ENCODE measurements around the gene THRA. TPM values are rescaled to one million over a fixed set of nuclear protein-coding genes. Genes with fewer than 3 reads are reported as not detected.

The THRA gene
- total RNA-seq, result 2.9 and 3.5 TPM in 2 replicates

GRCh38 chr17:40062329-40063186, at the start of gene THRA:
Gene THRA, plus strand, starts transcription at chr17:40062965. Its CDS starts 11,524 bp downstream, at chr17:40074489.
- DNase-seq (ENCODE audit: low spot score), result peak; percentile 54
- Mint-ChIP-seq H3K9me3 (no peaks in the 10 kb centered on the region), H3K4me3 (peak within 1 kb of the TSS; percentile 86), H3K4me1 (ENCODE audit: low read depth) (peaks cover 33% of the 10 kb centered on the region), H3K36me3 (ENCODE audit: low read depth) (no peaks in the 10 kb centered on the region), H3K27me3 (ENCODE audit: insufficient read depth) (peaks cover 43% of the 10 kb centered on the region), H3K27ac (peak within 1 kb of the TSS; percentile 29)
- intact Hi-C loops (cut with micrococcal nuclease), result loop anchor here (1.0 kb wide), 2 partner anchors 8 to 13 kb away; partner anchors contain the start of gene MED24

GRCh38 chr17:40014375-40014980, 48.3 kb upstream of the THRA start:
- H3K4me3 Mint-ChIP-seq, result no peak overlapping the region
- peaks cover 5% of the 10 kb centered on the region for H3K36me3 Mint-ChIP-seq (ENCODE audit: low read depth)
- DNase-seq (ENCODE audit: low spot score), result no peak
- H3K27ac Mint-ChIP-seq, result no peak overlapping the region
- intact Hi-C loops (cut with micrococcal nuclease), result loop anchor here (5.0 kb wide), 1 partner anchor 273 kb away; the partner anchor contains the start of gene CDC6
- H3K27me3 Mint-ChIP-seq (ENCODE audit: insufficient read depth), result no peaks in the 10 kb centered on the region
- peaks cover 7% of the 10 kb centered on the region for H3K4me1 Mint-ChIP-seq (ENCODE audit: low read depth)
- H3K9me3 Mint-ChIP-seq, result no peaks in the 10 kb centered on the region

- Mint-ChIP-seq H3K36me3 (ENCODE audit: low read depth) (peaks cover 5% of the 10 kb centered on the region), H3K27ac (no peak within 1 kb of the TSS), H3K27me3 (ENCODE audit: insufficient read depth) (no peaks in the 10 kb centered on the region), H3K4me1 (ENCODE audit: low read depth) (peaks cover 7% of the 10 kb centered on the region), H3K4me3 (no peak within 1 kb of the TSS), H3K9me3 (no peaks in the 10 kb centered on the region)
- no peak for DNase-seq (ENCODE audit: low spot score)
- intact Hi-C loops (cut with micrococcal nuclease), result no loop called here
These were observed 47.5 kb upstream of the THRA start, which contains the start of gene CSF3 for GRCh38 chr17:40015005-40015997. Gene CSF3, plus strand, starts transcription at chr17:40015440. Its CDS starts 35 bp downstream, at chr17:40015475.

- intact Hi-C loops (cut with micrococcal nuclease), result no loop called here
- Mint-ChIP-seq H3K36me3 (ENCODE audit: low read depth) (peaks cover 8% of the 10 kb centered on the region), H3K27ac (no peak overlapping the region), H3K4me1 (ENCODE audit: low read depth) (peaks cover 7% of the 10 kb centered on the region), H3K9me3 (no peaks in the 10 kb centered on the region), H3K27me3 (ENCODE audit: insufficient read depth) (no peaks in the 10 kb centered on the region), H3K4me3 (no peak overlapping the region)
- DNase-seq (ENCODE audit: low spot score), result no peak
These were observed 46.5 kb upstream of the THRA start for GRCh38 chr17:40015998-40016985.

GRCh38 chr17:40017422-40018080, 45.2 kb upstream of the THRA start:
- H3K27me3 Mint-ChIP-seq (ENCODE audit: insufficient read depth), result no peaks in the 10 kb centered on the region
- peaks cover 7% of the 10 kb centered on the region for H3K4me1 Mint-ChIP-seq (ENCODE audit: low read depth)
- no peak overlapping the region for H3K4me3 Mint-ChIP-seq
- peaks cover 9% of the 10 kb centered on the region for H3K36me3 Mint-ChIP-seq (ENCODE audit: low read depth)
- intact Hi-C loops (cut with micrococcal nuclease), result no loop called here
- DNase-seq (ENCODE audit: low spot score), result no peak
- H3K27ac Mint-ChIP-seq, result no peak overlapping the region
- H3K9me3 Mint-ChIP-seq, result no peaks in the 10 kb centered on the region

- H3K27ac Mint-ChIP-seq, result no peak overlapping the region
- peaks cover 6% of the 10 kb centered on the region for H3K4me1 Mint-ChIP-seq (ENCODE audit: low read depth)
- H3K36me3 Mint-ChIP-seq (ENCODE audit: low read depth), result peaks cover 9% of the 10 kb centered on the region
- DNase-seq (ENCODE audit: low spot score), result no peak
- no peaks in the 10 kb centered on the region for H3K9me3 Mint-ChIP-seq
- no peak overlapping the region for H3K4me3 Mint-ChIP-seq
- intact Hi-C loops (cut with micrococcal nuclease), result no loop called here
- H3K27me3 Mint-ChIP-seq (ENCODE audit: insufficient read depth), result no peaks in the 10 kb centered on the region
These were observed 44.3 kb upstream of the THRA start for GRCh38 chr17:40018211-40019121.

GRCh38 chr17:40019140-40019991, 43.4 kb upstream of the THRA start:
- H3K27me3 Mint-ChIP-seq (ENCODE audit: insufficient read depth), result no peaks in the 10 kb centered on the region
- peaks cover 11% of the 10 kb centered on the region for H3K36me3 Mint-ChIP-seq (ENCODE audit: low read depth)
- no peak for DNase-seq (ENCODE audit: low spot score)
- intact Hi-C loops (cut with micrococcal nuclease), result no loop called here
- no peaks in the 10 kb centered on the region for H3K9me3 Mint-ChIP-seq
- no peaks in the 10 kb centered on the region for H3K4me1 Mint-ChIP-seq (ENCODE audit: low read depth)
- peak overlapping the region; percentile 44 for H3K27ac Mint-ChIP-seq
- no peak overlapping the region for H3K4me3 Mint-ChIP-seq

GRCh38 chr17:40020146-40020545, 42.6 kb upstream of the THRA start:
- no peak overlapping the region for H3K27ac Mint-ChIP-seq

GRCh38 chr17:40021451-40021971, 41.3 kb upstream of the THRA start:
- no peak overlapping the region for H3K4me3 Mint-ChIP-seq
- peaks cover 24% of the 10 kb centered on the region for H3K36me3 Mint-ChIP-seq (ENCODE audit: low read depth)
- no peaks in the 10 kb centered on the region for H3K27me3 Mint-ChIP-seq (ENCODE audit: insufficient read depth)
- intact Hi-C loops (cut with micrococcal nuclease), result no loop called here
- no peak for DNase-seq (ENCODE audit: low spot score)
- no peaks in the 10 kb centered on the region for H3K9me3 Mint-ChIP-seq
- peaks cover 15% of the 10 kb centered on the region for H3K4me1 Mint-ChIP-seq (ENCODE audit: low read depth)
- H3K27ac Mint-ChIP-seq, result no peak overlapping the region

More at GRCh38 chr17:40020146-40020545, 42.6 kb upstream of the THRA start:
- Mint-ChIP-seq H3K4me1 (ENCODE audit: low read depth) (peaks cover 1% of the 10 kb centered on the region), H3K4me3 (no peak overlapping the region), H3K27me3 (ENCODE audit: insufficient read depth) (no peaks in the 10 kb centered on the region), H3K36me3 (ENCODE audit: low read depth) (peaks cover 12% of the 10 kb centered on the region), H3K9me3 (no peaks in the 10 kb centered on the region)
- intact Hi-C loops (cut with micrococcal nuclease), result no loop called here
- DNase-seq (ENCODE audit: low spot score), result no peak

- intact Hi-C loops (cut with micrococcal nuclease), result no loop called here
- Mint-ChIP-seq H3K4me3 (no peak overlapping the region), H3K27ac (no peak overlapping the region), H3K4me1 (ENCODE audit: low read depth) (peaks cover 18% of the 10 kb centered on the region), H3K9me3 (no peaks in the 10 kb centered on the region), H3K27me3 (ENCODE audit: insufficient read depth) (no peaks in the 10 kb centered on the region), H3K36me3 (ENCODE audit: low read depth) (peaks cover 29% of the 10 kb centered on the region)
- DNase-seq (ENCODE audit: low spot score), result no peak
These were observed 40.3 kb upstream of the THRA start for GRCh38 chr17:40022497-40022896.
